MM.1S (cell line): Measurements from ENCODE around the gene IL26.

Source experiments
- DNase-seq: peaks from one replicate; pipeline ENCODE4 v3.0.0-alpha.2; 2015
- H2AFZ ChIP-seq: fragments of 300-600 bp; sonication (generic); 2 replicates; pipeline ENCODE4 v1.6.0; 2016; ENCODE audit warnings: antibody characterized with exemption, low read length
- H3F3A ChIP-seq: fragments of 300-600 bp; sonication (generic); 2 replicates; pipeline ENCODE4 v1.6.1; 2016; ENCODE audit warnings: mild to moderate bottlenecking, antibody characterized with exemption, low read length, moderate library complexity, mixed read lengths; ENCODE audit not compliant: insufficient read depth
- H3K27ac ChIP-seq: fragments of 300-600 bp; sonication (generic); 2 replicates; pipeline ENCODE4 v1.5.1; 2016; ENCODE audit warnings: mild to moderate bottlenecking, low read length
- H3K27me3 ChIP-seq: fragments of 300-600 bp; sonication (generic); replicated peaks from 2 replicates; pipeline ENCODE4 v1.6.0; 2016; ENCODE audit warnings: low read length; ENCODE audit not compliant: insufficient read depth
- H3K36me3 ChIP-seq: fragments of 300-600 bp; sonication (generic); replicated peaks from 2 replicates; pipeline ENCODE4 v1.6.1; 2016; ENCODE audit warnings: mild to moderate bottlenecking, low read length, mixed read lengths; ENCODE audit not compliant: insufficient read depth
- H3K4me1 ChIP-seq: fragments of 300-600 bp; sonication (generic); 2 replicates; pipeline ENCODE4 v1.6.1; 2016; ENCODE audit warnings: low read length, mixed read lengths
- H3K4me2 ChIP-seq: fragments of 300-600 bp; sonication (generic); 2 replicates; pipeline ENCODE4 v1.6.0; 2016; ENCODE audit warnings: low read depth, low read length
- H3K4me3 ChIP-seq: fragments of 300-600 bp; sonication (generic); 2 replicates; pipeline ENCODE4 v1.5.1; 2016; ENCODE audit warnings: low read length, mixed read lengths
- H3K79me2 ChIP-seq: fragments of 300-600 bp; sonication (generic); 2 replicates; pipeline ENCODE4 v1.6.1; 2016; ENCODE audit warnings: mixed run types, low read length, mixed read lengths
- H3K9ac ChIP-seq: fragments of 300-600 bp; sonication (generic); 2 replicates; pipeline ENCODE4 v1.6.1; 2016; ENCODE audit warnings: low read length, mixed read lengths
- H3K9me2 ChIP-seq: fragments of 300-600 bp; sonication (generic); replicated peaks from 2 replicates; pipeline ENCODE4 v1.6.1; 2016; ENCODE audit warnings: mild to moderate bottlenecking, low read length, mixed read lengths; ENCODE audit not compliant: insufficient read depth
- H3K9me3 ChIP-seq: fragments of 300-600 bp; sonication (generic); replicated peaks from 2 replicates; pipeline ENCODE4 v1.6.1; 2016; ENCODE audit warnings: mild to moderate bottlenecking, low read length, mixed read lengths; ENCODE audit not compliant: insufficient read depth
- H4K20me1 ChIP-seq: fragments of 300-600 bp; sonication (generic); 2 replicates; pipeline ENCODE4 v1.6.1; 2016; ENCODE audit warnings: mild to moderate bottlenecking, low read length, moderate library complexity, mixed read lengths; ENCODE audit not compliant: insufficient read depth
- EZH2 ChIP-seq: fragments of 300-600 bp; sonication (generic); optimal IDR thresholded peaks from 2 replicates; pipeline ENCODE3; 2017; ENCODE audit warnings: low read depth, mild to moderate bottlenecking, antibody characterized with exemption, low read length, mixed read lengths
- EZH2phosphoT487 ChIP-seq: fragments of 300-600 bp; sonication (generic); IDR thresholded peaks from 2 replicates; pipeline ENCODE4 v1.6.1; 2018; ENCODE audit warnings: antibody characterized with exemption, low read length
- TF ChIP-seq, protein P1 (sequence below): fragments of 300-600 bp; sonication (generic); IDR thresholded peaks from 2 replicates; pipeline ENCODE4 v1.5.1; 2016; ENCODE audit warnings: antibody characterized with exemption, low read length, mixed read lengths

Gene IL26

GRCh38 chr12:68261896-68262295 lies 36.3 kb upstream of the IL26 start:
- Histone ChIP-seq H3K9ac (no peak overlapping the region), H3K79me2 (no peaks in the 10 kb centered on the region), H3F3A (no peaks in the 10 kb centered on the region), H2AFZ (no peak overlapping the region), H3K27ac (no peak overlapping the region), H3K4me1 (peaks cover 7% of the 10 kb centered on the region; the same call in 1 of the 2 replicates), H3K9me3 (no peaks in the 10 kb centered on the region), H3K9me2 (no peaks in the 10 kb centered on the region), H3K27me3 (no peaks in the 10 kb centered on the region), H3K4me2 (no peak overlapping the region), H3K36me3 (no peaks in the 10 kb centered on the region), H3K4me3 (no peak overlapping the region), H4K20me1 (no peaks in the 10 kb centered on the region)
- no peak for DNase-seq
- TF ChIP-seq EZH2 (no peak), EZH2phosphoT487 (no peak)

GRCh38 chr12:68260153-68260552 lies 34.5 kb upstream of the IL26 start:
- no peak overlapping the region for H3K27ac ChIP-seq
- no peaks in the 10 kb centered on the region for H3K9me2 ChIP-seq
- no peak overlapping the region for H3K9ac ChIP-seq

DNA sequence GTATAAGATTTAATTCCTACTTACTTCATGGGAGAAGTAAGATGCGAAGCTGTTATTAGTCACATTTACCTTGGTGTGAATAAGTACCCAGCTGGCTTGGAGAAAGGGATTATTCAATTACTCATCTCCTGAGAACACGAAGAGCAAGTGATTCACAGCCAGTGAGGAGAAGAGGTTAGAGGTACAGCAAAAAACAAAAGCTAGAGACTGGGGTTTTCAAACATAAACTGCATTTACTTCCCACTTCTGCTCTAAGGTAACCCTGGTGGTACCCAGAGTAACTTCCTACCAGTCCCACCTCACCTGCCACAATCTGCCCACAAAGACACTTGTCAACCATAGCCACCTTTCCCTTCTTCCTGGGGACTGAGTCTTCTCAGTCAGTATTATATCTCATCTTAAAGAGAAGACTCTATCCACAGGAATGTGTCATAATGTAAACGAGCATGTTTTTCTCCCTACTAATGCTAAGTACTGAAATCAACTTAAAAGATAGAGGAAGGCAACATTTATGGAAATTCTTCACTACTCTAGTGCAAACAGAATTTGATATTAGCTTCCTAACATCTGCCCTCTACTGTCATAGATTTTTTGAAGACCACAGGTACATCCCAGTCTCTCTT lies 33.8 kb upstream of the IL26 start:
- no peak overlapping the region for H3K4me2 ChIP-seq
- no peak overlapping the region for H3K27ac ChIP-seq

More at GRCh38 chr12:68260153-68260552, 34.5 kb upstream of the IL26 start:
- no peak overlapping the region for H3K4me2 ChIP-seq
- H3K9me3 ChIP-seq, result no peaks in the 10 kb centered on the region
- H3K4me3 ChIP-seq, result no peak overlapping the region
- no peak for DNase-seq
- no peaks in the 10 kb centered on the region for H4K20me1 ChIP-seq
- TF ChIP-seq, protein P1, sequence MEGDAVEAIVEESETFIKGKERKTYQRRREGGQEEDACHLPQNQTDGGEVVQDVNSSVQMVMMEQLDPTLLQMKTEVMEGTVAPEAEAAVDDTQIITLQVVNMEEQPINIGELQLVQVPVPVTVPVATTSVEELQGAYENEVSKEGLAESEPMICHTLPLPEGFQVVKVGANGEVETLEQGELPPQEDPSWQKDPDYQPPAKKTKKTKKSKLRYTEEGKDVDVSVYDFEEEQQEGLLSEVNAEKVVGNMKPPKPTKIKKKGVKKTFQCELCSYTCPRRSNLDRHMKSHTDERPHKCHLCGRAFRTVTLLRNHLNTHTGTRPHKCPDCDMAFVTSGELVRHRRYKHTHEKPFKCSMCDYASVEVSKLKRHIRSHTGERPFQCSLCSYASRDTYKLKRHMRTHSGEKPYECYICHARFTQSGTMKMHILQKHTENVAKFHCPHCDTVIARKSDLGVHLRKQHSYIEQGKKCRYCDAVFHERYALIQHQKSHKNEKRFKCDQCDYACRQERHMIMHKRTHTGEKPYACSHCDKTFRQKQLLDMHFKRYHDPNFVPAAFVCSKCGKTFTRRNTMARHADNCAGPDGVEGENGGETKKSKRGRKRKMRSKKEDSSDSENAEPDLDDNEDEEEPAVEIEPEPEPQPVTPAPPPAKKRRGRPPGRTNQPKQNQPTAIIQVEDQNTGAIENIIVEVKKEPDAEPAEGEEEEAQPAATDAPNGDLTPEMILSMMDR, result no peak
- TF ChIP-seq EZH2 (no peak), EZH2phosphoT487 (no peak)
- H3K79me2 ChIP-seq, result no peaks in the 10 kb centered on the region
- no peaks in the 10 kb centered on the region for H3K27me3 ChIP-seq
- peaks cover 7% of the 10 kb centered on the region; the same call in 1 of the 2 replicates for H3K4me1 ChIP-seq
- H3F3A ChIP-seq, result no peaks in the 10 kb centered on the region
- no peak overlapping the region for H2AFZ ChIP-seq
- no peaks in the 10 kb centered on the region for H3K36me3 ChIP-seq

More for the DNA sequence above, 33.8 kb upstream of the IL26 start:
- Histone ChIP-seq H3K36me3 (no peaks in the 10 kb centered on the region), H3K9ac (no peak overlapping the region), H3K79me2 (no peaks in the 10 kb centered on the region), H3K9me3 (no peaks in the 10 kb centered on the region), H4K20me1 (no peaks in the 10 kb centered on the region), H3K27me3 (no peaks in the 10 kb centered on the region), H3K4me1 (peaks cover 7% of the 10 kb centered on the region; the same call in 1 of the 2 replicates), H3F3A (no peaks in the 10 kb centered on the region), H2AFZ (no peak overlapping the region), H3K4me3 (no peak overlapping the region), H3K9me2 (no peaks in the 10 kb centered on the region)
- DNase-seq, result no peak
- TF ChIP-seq, protein P1, result no peak
- no peak for TF ChIP-seq EZH2
- TF ChIP-seq EZH2phosphoT487, result no peak
